Embryonic facial prominence (tissue), 1 donor: ENCODE results near the gene PDPR.
"Not testable (repeated sequence)": the region's sequence is repeated elsewhere in the genome, so short reads cannot be mapped to it uniquely, and the experiment has no call there.

Experiments used
- DNase-seq: peaks from one replicate; pipeline ENCODE4 v3.0.0-alpha.2; 2016; ENCODE audit errors: extremely low spot score

Gene PDPR

GRCh38 chr16:70128844-70129243 is 14.7 kb downstream of the PDPR start:
- DNase-seq: not testable (repeated sequence)

DNA sequence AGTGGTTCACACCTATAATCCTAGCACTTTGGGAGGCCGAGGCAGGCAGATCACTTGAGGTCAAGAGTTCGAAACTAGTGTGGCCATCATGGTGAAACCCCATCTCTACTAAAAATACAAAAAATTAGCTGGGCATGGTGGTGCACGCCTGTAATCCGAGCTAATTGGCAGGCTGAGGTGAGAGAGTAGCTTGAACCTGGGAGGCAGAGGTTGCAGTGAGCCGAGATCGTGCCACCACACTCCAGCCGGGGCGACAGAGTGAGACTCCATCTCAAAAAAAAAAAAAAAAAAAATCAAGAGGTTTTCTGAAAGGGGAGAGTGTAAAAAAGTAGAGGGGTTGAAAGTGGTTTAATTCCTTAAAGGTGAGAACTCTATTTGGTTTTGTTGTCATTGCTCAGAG is 21.7 kb downstream of the PDPR start:
- DNase-seq: not testable (repeated sequence)

DNA sequence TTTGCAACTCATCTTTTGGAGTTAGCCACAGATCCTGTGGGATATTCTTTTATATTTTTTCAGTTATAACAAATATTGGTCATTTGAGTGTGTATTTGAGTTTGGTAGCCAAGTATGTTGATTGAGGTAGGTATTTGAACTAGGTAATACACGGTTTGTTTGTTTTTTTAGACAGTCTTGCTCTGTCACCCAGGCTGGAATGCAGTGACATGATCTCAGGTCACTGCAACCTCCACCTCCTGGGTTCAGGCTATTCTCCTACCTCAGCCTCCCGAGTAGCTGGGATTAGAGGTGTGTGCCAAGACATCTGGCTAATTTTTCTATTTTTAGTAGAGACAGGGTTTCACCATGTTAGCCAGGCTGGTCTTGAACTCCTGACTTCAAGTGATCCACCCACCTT is 22.5 kb downstream of the PDPR start:
- not testable (repeated sequence) for DNase-seq

DNA sequence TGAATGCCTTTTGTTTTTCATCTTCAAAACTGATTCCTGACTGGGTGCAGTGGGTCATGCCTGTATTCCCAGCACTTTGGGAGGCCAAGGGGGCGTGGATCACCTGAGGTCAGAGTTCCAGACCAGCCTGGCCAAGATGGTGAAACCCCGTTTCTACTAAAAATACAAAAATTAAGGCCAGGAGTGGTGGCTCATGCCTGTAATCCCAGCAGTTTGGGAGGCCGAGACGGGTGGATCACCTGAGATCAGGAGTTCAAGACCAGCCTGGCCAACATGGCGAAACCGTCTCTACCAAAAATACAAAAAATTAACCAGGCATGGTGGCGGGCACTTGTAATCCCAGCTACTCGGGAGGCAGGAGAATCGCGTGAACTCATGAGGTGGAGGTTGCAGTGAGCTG is 28.6 kb downstream of the PDPR start:
- not testable (repeated sequence) for DNase-seq

DNA sequence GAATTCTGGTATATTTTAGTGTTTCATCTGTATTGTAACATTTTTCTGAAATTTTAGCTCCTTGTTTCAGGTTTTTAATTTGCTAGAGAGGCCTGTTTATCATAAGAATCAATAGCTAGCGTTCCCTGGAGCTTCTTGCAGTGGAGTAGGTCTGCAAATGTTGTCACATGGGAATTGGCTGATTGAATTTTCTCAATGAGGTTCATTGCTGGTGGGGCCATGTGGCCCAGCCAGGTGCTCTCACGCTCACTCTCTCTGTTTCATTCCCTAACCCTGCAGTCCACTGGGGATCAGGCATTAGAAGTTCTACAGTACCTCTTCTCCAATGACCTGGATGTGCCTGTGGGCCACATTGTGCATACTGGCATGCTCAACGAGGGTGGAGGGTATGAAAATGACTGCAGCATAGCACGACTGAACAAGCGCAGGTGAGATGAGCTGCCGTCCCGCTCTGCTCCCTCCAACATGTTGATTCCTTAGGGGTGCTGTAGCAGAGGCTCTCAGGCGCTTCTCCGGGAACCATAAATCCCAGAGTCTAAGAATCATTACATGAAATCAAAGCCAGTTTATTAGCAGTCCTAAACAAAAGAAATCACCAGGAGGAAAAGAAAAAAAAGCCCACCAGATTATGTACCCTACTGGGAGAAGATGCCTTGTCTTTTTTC is 29.2 kb downstream of the PDPR start:
- not testable (repeated sequence) for DNase-seq

DNA sequence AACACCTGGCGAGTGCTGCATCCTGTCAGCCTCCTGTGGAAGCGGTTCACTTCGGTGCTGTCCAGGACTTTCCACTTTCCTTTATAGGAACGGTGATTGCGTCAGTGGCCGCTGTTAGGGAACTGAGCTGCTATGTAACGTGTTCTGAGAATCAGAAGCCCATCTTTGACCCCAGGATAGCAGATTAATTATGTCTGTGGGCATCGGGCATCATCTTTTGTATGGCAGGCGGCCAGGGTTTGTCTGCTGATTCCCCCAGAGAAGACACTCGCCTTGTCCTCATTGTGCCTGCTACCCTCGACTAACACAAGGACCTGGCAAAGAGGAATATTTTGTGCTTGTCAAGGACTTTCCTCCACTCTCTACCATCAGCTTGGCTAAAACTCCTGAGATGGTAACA is 33.7 kb downstream of the PDPR start:
- not testable (repeated sequence) for DNase-seq

DNA sequence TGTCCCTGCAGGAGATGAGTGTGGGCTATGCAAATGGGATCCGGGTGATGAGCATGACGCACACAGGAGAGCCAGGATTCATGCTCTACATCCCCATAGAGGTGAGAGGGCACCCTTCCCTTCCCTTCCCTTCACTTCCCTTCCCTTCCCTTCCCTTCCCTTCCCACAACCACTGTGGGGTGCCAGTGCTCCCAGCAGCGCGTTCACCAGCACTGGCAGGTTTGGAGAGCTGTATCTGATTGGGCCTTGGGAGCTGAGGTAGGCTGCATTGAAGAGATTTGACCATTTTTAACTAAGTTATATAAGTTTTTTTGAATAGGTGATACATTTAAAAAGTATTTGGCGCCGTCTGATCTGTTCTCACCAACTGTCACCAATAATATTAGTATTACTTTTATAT is 34.3 kb downstream of the PDPR start:
- not testable (repeated sequence) for DNase-seq

GRCh38 chr16:70149296-70149695 is 35.2 kb downstream of the PDPR start:
- not testable (repeated sequence) for DNase-seq

GRCh38 chr16:70151391-70151790 is 37.3 kb downstream of the PDPR start:
- no peak for DNase-seq

DNA sequence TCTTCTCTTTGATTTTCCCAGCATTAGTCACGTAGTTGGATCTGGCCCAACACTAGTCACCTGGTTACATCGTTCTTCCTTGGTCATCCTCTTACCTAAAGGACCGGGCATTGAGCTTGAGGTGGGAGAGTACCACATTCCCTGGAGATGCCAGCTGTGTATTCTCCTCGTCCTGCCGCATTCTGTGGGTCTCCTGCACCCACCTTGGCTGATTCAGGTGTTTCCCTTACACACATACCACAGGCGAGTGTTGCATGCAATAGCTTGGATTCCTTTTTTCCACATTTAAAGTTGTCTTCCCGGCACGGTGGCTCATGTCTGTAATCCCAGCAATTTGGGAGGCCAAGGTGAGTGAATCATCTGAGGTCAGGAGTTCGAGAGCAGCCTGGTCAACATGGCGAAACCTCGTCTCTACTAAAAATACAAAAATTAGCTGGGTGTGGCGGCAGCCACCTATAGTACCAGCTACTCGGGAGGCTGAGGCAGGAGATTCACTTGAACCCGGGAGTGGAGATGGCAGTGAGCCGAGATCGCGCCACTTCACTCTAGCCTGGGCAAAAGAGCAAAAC is 37.9 kb downstream of the PDPR start:
- no peak for DNase-seq

- no peak for DNase-seq
Measured at GRCh38 chr16:70152578-70153302, 38.6 kb downstream of the PDPR start.

GRCh38 chr16:70154736-70155135 is 40.6 kb downstream of the PDPR start:
- not testable (repeated sequence) for DNase-seq

DNA sequence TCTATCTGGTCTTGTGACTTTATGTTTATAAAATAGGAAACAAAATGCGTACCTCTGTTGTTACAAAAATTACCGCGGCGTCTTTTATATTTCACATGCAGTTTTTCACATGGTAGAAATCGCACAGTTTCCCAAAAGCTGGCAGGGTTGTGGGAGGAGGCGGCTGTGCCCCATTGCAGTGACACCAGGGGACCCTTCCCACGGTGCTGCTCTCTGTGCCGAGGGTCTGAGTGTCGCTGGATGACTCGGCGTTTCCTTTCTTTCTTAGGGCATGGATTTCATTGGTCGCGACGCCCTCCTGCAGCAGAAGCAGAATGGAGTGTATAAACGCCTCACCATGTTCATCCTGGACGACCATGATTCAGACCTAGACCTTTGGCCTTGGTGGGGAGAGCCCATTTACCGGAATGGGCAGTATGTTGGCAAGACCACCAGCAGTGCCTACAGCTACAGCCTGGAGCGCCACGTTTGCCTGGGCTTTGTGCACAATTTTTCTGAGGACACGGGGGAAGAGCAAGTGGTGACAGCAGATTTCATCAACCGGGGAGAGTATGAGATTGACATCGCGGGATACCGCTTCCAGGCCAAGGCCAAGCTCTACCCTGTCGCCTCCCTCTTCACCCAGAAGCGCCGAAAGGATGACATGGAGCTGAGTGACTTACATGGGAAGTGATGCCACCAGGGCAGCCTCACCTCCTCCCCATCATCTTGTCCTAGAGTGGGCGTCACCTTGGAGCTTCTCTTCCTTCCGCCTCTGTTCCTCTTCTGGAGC is 42.3 kb downstream of the PDPR start:
- DNase-seq: no peak

DNA sequence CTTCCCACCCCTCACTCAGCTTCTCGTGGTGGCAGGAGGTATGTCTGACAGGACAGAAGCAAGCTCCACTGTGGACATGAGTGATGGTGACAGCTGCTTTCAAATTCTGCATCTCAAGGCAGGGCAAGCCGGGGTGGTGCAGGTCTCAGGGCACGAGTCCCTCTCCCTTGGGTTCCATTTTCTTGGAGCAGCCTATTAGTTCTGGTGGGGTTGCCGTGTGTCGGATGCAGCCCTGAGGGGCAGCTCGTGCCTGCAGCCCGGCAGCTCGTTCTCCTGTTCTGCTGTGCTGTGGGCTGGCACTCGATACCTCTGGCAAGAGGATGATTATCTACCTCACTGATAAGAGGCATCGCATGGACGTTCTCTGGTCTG is 43.0 kb downstream of the PDPR start:
- DNase-seq: no peak

- no peak for DNase-seq
Measured at GRCh38 chr16:70157477-70158260, 43.5 kb downstream of the PDPR start.

DNA sequence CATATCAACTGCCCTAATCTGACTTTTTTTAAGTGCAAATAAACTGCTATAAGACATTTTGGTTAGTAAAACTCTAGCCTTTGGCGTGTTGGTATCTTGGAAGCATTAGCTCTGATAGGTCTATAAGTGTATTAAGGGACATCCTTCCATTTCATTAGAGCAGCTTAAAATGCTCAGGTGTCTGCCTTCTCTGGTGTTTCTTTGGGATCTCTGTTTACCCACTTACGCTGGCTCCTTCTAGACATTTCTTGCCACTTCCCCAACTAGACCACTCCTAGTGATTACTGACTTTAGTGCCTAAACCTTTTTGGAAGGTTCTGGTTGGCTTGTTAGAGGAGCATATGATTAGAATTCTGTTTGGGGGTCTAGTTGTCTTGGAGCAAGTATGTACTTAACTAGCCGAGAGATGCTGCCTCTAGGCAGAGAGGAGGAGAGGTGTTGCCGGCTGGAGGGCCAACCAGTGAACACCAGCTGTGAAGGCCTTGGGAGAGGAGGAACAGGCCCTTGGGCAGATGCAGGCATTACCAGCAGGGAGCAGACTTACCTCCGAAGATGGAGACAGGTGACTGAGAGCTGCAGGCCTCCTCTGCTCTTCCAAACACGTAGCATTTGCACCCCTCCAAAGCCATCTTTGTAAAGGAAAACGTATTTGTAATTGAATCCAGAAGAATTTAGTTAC is 44.3 kb downstream of the PDPR start:
- no peak for DNase-seq

GRCh38 chr16:70159355-70160348 is 45.5 kb downstream of the PDPR start:
- no peak for DNase-seq

DNA sequence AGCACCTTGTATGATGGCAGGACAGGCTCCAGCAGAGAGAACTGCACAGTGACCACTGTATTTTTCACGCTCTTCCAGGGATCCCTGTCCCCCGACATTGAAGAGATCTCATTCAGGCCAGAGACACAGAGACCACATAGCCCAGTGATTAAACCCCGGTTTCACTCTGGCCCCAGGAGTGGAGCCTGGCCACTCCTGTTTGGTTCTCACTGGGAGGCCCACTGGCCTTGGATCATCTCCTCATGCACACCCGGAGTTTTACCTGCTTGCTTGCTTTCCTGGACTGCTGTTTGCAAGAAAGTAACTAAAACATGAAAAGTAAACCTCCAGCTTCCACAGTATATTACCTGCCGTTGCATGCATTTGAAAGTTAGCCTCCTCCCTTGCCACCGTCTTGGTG is 46.3 kb downstream of the PDPR start:
- DNase-seq: no peak

DNA sequence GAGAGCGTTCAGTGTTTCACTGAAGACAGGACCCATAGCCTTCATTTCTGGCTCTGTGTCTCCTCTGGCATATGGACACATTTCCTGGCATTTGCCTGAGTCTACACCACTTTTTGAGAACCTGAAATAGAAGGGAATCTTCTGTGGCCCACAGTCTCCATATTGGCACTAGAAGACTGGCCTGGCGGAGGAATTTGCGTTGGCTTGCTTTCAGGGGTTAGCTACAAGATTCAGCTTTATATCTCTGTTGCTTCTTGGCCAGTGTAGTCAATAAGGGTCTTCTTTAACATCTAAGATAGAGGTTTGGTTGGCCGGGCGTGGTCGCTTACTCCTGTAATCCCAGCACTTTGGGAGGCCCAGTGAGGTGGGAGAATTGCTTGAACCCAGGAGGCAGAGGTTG is 46.7 kb downstream of the PDPR start:
- no peak for DNase-seq

- DNase-seq: no peak
Measured at GRCh38 chr16:70161350-70161749, 47.2 kb downstream of the PDPR start.
